Stimulated activated memory B cell treated with anti-CD40 and anti-IgM and Interleukin-4, amounts not matched to agents 10 μg/mL and 1 μg/mL and 100 μg/mL, for 72 hours (primary cell): ENCODE measurements around the gene GOLGA3.

Source experiments
- ATAC-seq: fragments of 150-1000 bp; cut with Tn5 transposase; 2 replicates; pipeline ENCODE4 v1.10.0; 2021
- H3K27ac Mint-ChIP-seq: one replicate; pipeline ENCODE4 v1.8.0; 2022; ENCODE audit warnings: mild to moderate bottlenecking, mixed read lengths
- H3K27me3 Mint-ChIP-seq: one replicate; pipeline ENCODE4 v1.8.0; 2022; ENCODE audit warnings: mixed read lengths
- H3K36me3 Mint-ChIP-seq: one replicate; pipeline ENCODE4 v1.8.0; 2022; ENCODE audit warnings: mixed read lengths
- H3K4me1 Mint-ChIP-seq: one replicate; pipeline ENCODE4 v1.8.0; 2022; ENCODE audit warnings: mixed read lengths
- H3K4me3 Mint-ChIP-seq: one replicate; pipeline ENCODE4 v1.8.0; 2022; ENCODE audit warnings: mild to moderate bottlenecking, moderate library complexity, mixed read lengths
- H3K9me3 Mint-ChIP-seq: one replicate; pipeline ENCODE4 v1.8.0; 2022; ENCODE audit warnings: mixed read lengths

Gene GOLGA3

DNA sequence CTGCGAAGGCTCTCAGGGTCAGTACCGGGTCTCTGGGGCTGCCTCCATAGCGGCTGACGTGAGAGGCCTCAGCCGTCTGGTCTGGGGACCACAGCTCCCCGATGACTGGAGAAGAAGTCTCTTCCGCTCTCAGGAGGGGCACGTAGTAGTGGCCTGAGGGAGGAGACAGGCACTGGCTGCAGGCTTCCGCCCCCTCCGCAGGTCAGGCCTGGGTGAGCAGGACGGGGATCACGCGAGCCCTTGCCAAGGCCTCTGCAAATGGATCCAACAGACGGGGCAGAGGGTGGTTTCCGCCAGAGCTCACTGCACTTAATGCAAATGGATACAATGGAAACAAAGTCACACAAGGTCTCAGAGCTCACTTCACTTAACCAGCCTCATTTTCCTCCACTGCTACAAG, 91.8 kb downstream of the GOLGA3 start:
- Mint-ChIP-seq H3K4me1 (peaks cover 1% of the 10 kb centered on the region), H3K27me3 (no peaks in the 10 kb centered on the region), H3K4me3 (no peak overlapping the region), H3K27ac (no peak overlapping the region), H3K9me3 (no peaks in the 10 kb centered on the region), H3K36me3 (peaks cover 86% of the 10 kb centered on the region)
- ATAC-seq = no peak

DNA sequence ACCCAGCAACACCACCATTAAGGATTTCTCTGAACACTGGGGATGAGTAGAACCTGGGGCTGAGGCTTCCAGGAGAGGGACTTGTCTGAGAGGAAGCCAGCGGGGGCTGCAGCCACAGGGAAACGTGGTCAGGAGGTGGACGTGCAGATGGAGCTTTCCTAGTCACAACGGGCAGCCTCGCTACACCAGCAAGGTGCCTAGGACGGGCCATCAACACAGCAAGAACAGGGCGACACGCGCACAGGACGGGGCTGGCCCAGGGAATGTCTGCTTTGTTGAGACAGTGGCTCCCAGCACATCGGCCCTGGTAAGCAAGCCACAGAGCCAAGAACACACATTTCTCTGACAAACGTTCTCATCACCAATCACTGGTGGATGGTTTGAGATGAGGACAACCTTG, 92.3 kb downstream of the GOLGA3 start:
- Mint-ChIP-seq H3K27me3 (no peaks in the 10 kb centered on the region), H3K9me3 (no peaks in the 10 kb centered on the region), H3K4me1 (no peaks in the 10 kb centered on the region), H3K36me3 (peaks cover 86% of the 10 kb centered on the region), H3K4me3 (no peak overlapping the region), H3K27ac (no peak overlapping the region)
- no peak for ATAC-seq

DNA sequence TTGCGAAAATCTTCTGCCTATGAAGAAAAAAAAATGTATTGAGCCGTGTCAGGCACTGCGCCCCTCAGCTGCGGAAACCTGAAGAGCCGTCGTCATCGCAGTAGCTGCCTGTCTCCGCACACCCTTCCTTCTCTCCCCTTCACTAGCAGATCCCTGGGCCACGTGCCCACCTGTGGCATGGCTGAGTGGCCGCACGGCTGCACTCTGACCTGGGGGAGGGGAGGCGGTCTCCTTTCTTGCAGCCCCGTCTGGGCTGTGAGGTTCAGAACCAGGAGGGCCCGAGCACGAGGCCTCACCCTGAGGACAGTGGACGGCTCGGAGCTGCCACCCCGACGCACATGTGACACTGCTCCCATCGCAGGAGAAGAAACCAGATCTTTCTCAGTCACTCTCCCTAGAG, 93.2 kb downstream of the GOLGA3 start:
- no peak for ATAC-seq
- Mint-ChIP-seq H3K9me3 (no peaks in the 10 kb centered on the region), H3K4me1 (peaks cover under 1% of the 10 kb centered on the region), H3K27ac (no peak overlapping the region), H3K27me3 (no peaks in the 10 kb centered on the region), H3K36me3 (peaks cover 86% of the 10 kb centered on the region), H3K4me3 (no peak overlapping the region)

DNA sequence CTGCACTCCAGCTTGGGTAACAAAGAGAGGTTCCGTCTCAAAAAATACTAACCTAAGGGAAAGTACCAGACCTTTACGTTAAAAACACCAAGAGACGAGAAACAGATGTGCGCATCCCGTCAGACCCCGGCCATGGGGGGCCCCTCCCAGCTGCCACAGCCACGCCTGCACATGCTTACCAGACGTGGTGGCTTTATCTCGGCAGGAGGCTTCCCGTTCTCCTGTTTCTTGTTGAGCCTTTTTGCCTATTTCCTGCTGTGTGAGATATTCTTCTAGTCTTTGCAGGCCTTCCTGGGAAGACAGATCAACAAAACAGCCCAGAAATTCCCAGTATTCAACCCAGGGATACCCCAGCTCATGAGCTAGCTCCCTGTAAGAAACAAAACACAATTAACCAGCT, 94.5 kb downstream of the GOLGA3 start:
- H3K9me3 Mint-ChIP-seq = no peaks in the 10 kb centered on the region
- no peak overlapping the region for H3K27ac Mint-ChIP-seq
- no peak overlapping the region for H3K4me3 Mint-ChIP-seq
- no peaks in the 10 kb centered on the region for H3K27me3 Mint-ChIP-seq
- H3K36me3 Mint-ChIP-seq = peaks cover 84% of the 10 kb centered on the region
- H3K4me1 Mint-ChIP-seq = peaks cover 7% of the 10 kb centered on the region
- no peak for ATAC-seq

DNA sequence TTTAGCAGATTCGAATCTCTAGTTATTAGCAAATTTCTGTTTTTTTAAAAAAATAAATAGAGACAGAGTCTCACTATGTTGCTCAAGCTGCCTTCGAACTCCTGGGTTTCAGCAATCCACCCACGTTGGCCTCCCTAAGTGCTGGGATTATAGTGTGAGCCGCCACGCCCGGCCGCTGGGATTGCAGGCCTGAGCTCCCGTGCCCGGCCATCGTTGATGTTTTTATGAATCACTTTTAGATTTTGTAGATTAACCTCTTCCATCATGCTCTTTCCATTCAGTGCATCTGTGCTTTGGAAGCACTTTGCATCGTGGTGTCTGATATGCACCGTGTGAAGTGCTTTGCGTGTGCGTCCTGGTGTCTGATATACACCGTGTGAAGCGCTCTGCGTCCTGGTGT, 97.1 kb downstream of the GOLGA3 start:
- no peak overlapping the region for H3K4me3 Mint-ChIP-seq
- no peak for ATAC-seq
- no peaks in the 10 kb centered on the region for H3K27me3 Mint-ChIP-seq
- H3K36me3 Mint-ChIP-seq = peaks cover 90% of the 10 kb centered on the region
- H3K4me1 Mint-ChIP-seq = peaks cover 7% of the 10 kb centered on the region
- H3K27ac Mint-ChIP-seq = no peak overlapping the region
- no peaks in the 10 kb centered on the region for H3K9me3 Mint-ChIP-seq

DNA sequence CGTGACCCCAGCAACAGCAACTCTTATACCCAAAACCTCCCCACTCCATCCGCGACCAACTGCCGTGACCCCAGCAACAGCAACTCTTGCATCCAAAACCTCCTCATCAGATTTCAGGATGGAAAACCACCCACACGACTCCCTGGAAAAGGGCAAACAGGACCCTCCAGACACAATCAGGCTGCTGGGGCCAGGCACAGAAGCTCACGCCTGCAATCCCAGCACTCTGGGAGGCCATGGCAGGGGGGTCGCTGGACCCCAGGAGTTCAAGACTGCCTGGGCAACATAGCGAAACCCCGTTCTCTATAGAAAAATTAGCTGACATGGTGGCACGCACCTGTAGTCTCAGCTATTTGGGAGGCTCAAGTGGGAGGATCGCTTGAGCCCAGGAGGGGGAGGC, 98.3 kb downstream of the GOLGA3 start:
- no peaks in the 10 kb centered on the region for H3K9me3 Mint-ChIP-seq
- peaks cover 7% of the 10 kb centered on the region for H3K4me1 Mint-ChIP-seq
- no peak for ATAC-seq
- H3K27me3 Mint-ChIP-seq = no peaks in the 10 kb centered on the region
- no peak overlapping the region for H3K4me3 Mint-ChIP-seq
- H3K36me3 Mint-ChIP-seq = peaks cover 92% of the 10 kb centered on the region
- H3K27ac Mint-ChIP-seq = no peak overlapping the region

DNA sequence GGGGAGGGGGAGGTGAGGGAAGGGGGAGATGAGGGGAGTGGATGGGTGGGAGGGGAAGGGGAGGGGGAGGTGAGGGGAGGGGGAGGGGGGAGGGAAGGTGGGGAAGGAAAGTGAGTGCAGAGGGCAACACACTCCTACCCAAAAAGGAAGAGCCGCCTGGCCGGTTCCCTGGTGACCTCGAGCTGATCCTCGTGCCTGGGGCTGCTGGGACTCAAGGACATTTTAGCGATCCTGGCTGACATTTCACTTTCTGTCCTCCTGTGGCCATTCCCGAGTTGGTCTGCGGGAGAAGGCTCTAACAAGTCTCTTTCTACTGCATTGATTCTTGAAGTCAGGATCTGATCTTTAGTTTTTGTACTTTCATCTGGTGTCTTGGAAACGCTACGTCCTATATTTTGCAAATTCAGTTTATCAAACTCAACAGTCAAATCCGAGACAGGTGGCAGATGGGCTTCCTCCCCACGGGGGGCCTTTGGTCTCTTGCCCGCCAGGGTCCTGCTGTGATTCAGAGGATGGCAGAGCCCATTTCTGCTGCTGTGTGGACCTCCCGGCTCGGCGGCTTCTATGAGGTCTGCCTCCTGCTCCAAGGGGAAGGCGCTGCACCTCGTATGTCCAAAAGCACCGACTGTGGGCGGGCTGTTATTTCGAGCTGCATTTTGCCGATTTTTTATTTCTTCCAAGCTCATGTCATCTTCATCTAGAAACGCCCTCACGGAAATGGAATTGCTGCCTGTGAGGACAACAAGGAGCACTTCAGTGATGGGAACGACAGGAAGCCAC, 98.9 kb downstream of the GOLGA3 start:
- H3K36me3 Mint-ChIP-seq = peaks cover 91% of the 10 kb centered on the region
- H3K4me1 Mint-ChIP-seq = peaks cover 7% of the 10 kb centered on the region
- no peak for ATAC-seq
- H3K4me3 Mint-ChIP-seq = no peak overlapping the region
- H3K9me3 Mint-ChIP-seq = no peaks in the 10 kb centered on the region
- H3K27me3 Mint-ChIP-seq = no peaks in the 10 kb centered on the region
- peak overlapping the region; percentile 63 for H3K27ac Mint-ChIP-seq

DNA sequence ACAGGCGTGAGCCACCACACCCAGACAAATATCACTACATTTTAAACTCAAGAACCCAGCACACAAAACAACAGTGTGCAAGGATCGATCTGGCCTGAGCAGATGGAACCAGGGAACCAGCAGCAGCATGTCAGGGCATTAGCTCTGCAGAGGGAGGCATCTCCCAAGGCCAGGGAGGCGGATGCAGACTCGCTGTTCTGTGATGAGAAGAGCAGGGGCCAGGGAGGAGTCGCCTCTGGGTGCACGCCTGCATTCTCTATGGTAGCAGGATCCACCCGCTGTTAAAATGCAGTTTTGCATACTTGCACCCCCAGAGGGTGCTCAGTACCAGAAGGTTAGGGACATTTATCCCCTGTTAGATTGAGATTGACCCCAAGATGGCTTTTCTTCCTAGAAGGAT, 100.2 kb downstream of the GOLGA3 start:
- no peak overlapping the region for H3K4me3 Mint-ChIP-seq
- no peaks in the 10 kb centered on the region for H3K27me3 Mint-ChIP-seq
- H3K9me3 Mint-ChIP-seq = no peaks in the 10 kb centered on the region
- peak overlapping the region; percentile 63 for H3K27ac Mint-ChIP-seq
- no peak for ATAC-seq
- H3K36me3 Mint-ChIP-seq = peaks cover 91% of the 10 kb centered on the region
- peaks cover 7% of the 10 kb centered on the region for H3K4me1 Mint-ChIP-seq

DNA sequence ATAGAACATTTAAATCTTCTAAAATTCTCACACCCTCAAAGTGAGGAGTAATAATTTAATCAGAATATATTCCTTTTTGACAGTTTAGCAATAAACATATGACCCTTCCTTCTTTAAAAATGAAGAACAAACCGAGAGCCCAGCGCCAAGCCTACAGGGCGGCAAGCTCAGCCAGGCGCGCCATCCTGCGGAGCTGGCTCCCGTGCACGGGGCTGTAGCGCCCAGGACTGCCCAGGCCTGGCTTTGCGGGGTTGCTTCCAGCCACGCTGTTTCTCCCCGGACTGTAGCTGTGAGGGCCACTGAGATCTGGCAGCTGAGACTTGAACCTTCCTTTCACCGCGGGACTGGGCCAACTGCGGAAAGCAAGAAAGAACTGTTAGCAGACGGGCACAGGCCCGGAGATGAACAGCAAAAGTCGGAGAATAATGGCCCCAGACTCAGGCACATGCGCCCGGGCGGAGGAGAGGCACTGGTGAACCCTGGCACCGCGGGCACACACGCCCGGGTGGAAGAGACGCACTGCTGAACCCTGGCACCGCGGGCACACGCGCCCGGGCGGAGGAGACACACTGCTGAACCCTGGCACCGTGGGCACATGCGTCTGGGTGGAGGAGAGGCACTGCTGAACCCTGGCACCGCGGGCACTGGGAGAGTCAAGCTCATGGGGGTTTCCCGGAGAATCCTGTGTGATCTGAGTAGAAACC, 101.4 kb downstream of the GOLGA3 start:
- peaks cover 84% of the 10 kb centered on the region for H3K36me3 Mint-ChIP-seq
- no peak overlapping the region for H3K4me3 Mint-ChIP-seq
- H3K27ac Mint-ChIP-seq = no peak overlapping the region
- H3K27me3 Mint-ChIP-seq = no peaks in the 10 kb centered on the region
- H3K4me1 Mint-ChIP-seq = peaks cover 7% of the 10 kb centered on the region
- no peaks in the 10 kb centered on the region for H3K9me3 Mint-ChIP-seq
- ATAC-seq = peak; percentile 60

DNA sequence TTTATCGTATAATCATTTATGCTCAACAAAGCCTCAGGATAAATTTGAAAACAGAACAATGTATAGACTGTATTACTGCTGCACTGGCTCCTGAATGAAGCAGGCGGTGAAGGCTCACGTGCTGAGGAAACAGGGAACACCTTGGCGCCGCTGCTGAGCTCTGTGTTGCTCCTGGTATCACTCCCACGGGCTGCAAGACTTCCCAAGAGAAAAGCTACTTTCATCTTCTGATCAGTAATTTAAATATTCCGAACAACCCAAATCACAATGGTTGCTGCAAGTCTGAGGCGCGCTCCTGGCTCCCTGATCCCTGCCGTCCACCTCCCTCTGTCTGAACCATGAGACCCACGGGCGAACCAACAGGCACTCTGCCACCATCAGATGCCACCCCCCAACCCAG, 102.3 kb downstream of the GOLGA3 start:
- peaks cover 7% of the 10 kb centered on the region for H3K4me1 Mint-ChIP-seq
- no peaks in the 10 kb centered on the region for H3K9me3 Mint-ChIP-seq
- H3K36me3 Mint-ChIP-seq = peaks cover 76% of the 10 kb centered on the region
- H3K27me3 Mint-ChIP-seq = no peaks in the 10 kb centered on the region
- no peak overlapping the region for H3K4me3 Mint-ChIP-seq
- ATAC-seq = no peak
- no peak overlapping the region for H3K27ac Mint-ChIP-seq

DNA sequence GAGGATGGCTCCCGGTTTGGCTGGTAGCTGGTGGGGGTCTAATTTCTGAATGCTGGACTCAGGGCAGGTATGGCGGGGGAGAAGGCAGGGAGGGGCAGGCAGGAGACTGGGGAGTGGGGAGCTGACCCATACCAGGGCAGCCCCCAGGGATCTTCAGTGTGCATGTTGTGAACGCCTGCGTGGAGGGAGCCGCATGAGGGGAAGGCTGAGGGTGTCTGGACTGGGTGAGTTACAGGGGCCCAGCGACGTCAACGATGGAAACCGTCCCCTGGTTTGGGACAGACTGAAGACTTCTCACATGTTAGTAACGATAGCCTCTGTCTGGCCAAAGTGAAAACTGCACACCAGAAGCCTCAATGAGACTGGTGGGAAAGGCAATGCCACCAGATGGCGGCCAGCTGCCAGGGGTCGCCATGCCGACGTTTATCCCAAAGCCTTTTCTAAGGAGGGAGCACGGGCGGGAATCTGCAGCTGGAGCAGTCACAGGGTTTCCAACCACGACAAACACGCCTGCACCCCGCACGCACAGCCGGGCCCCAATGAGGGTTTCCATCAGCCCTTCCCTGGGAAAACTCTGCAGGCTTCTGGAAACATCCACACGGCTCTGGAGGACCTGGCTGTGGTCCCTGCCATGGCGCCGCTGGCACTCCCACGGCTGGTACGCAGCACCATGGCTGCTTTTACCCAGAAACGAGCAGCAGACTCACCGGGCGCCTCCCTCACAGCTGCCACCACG, 104.0 kb downstream of the GOLGA3 start:
- Mint-ChIP-seq H3K27me3 (no peaks in the 10 kb centered on the region), H3K9me3 (no peaks in the 10 kb centered on the region), H3K36me3 (peaks cover 72% of the 10 kb centered on the region), H3K4me1 (no peaks in the 10 kb centered on the region), H3K27ac (no peak overlapping the region), H3K4me3 (no peak overlapping the region)
- ATAC-seq = no peak

DNA sequence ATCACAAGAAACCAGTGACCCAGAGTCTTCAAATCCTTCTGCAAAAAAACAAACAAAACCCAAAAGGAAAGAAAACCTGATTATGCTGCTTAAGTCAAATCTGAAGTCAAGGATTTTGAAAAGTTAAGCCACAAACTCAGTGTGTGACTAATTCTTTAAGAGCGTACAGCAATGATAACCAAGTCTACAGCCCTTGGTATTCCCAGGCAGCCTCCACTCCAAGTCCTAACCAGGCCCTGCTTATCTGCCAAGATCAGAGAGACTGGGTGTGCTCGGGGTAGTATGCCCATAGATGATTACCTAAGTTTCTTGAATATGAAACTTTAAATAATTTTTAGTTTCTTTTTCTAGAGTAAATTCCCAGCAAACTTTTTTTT, 104.9 kb downstream of the GOLGA3 start:
- Mint-ChIP-seq H3K9me3 (no peaks in the 10 kb centered on the region), H3K4me1 (no peaks in the 10 kb centered on the region), H3K4me3 (no peak overlapping the region), H3K36me3 (peaks cover 76% of the 10 kb centered on the region), H3K27ac (no peak overlapping the region), H3K27me3 (no peaks in the 10 kb centered on the region)
- no peak for ATAC-seq

DNA sequence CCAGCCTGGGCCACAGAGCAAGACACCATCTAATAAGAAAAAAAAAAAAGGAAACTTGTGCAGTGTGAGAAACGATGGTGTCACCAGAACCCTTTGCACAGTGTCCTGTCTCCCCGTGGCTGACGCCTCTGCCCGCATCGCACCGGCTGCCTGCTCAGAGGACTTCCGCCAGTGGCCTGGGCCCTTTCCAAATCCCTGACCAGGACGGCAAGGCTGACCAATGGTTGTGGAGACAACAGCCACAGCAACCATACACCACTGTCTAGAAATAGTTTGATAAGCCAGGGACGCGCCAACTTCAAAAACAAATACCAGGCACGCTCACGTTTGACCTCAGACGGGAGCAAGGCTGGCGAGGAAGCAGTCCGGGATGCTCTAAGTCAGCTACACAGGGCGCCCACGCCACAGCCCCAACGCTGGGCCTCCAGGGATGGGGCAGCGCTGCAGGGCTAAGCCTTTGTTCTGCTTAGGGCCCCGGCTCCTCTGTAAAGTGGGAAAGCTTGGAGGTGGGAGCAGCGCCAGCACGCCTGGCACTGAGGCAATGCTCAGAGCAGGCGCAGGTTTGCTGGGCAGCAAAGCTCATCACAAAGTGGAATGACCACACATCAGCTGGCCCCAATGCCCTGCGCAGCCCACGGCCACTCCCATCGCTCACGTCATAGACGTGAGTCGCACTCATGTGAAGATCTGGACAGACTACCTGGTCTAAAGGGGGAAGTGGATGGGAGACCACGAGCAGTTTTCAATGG, 105.5 kb downstream of the GOLGA3 start:
- Mint-ChIP-seq H3K36me3 (peaks cover 76% of the 10 kb centered on the region), H3K4me3 (no peak overlapping the region), H3K27ac (no peak overlapping the region), H3K4me1 (no peaks in the 10 kb centered on the region), H3K27me3 (no peaks in the 10 kb centered on the region), H3K9me3 (no peaks in the 10 kb centered on the region)
- no peak for ATAC-seq

DNA sequence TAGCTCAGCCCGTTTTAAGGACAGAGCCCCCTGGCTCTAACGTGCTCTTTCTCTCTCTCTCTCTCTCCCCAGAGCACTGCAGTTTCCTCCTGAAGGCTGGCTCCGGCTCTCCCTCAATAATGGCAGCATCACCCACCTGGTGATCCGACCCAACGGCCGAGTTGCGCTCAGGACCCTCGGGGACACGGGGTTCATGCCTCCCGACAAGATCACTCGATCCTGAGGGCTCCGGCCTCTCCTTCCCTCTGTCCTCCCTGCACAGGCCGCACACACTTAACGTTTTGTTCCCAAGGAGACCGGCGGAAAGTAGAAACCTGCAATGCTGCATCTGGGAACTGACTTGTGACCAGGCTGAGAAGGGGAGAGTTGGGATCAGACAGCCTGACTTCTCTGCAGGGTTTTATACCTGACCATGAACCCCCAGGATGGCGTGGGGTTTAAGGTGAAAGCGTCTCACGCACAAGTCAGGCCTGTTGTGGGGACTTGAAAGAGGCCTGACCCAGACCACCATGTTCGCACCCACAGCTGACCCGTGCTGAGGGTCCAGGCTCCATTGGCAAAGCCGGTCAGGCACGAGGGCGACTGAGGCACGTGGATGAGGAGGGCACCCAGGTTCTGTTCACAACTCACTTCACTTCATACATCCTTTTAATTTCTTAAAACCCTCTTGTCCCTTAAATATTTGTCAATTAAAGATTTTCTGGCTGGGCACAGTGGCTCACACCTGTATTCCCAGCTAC, 107.9 kb downstream of the GOLGA3 start:
- H3K36me3 Mint-ChIP-seq = peaks cover 67% of the 10 kb centered on the region
- ATAC-seq = no peak
- no peaks in the 10 kb centered on the region for H3K27me3 Mint-ChIP-seq
- H3K4me3 Mint-ChIP-seq = peak overlapping the region; percentile 25
- H3K9me3 Mint-ChIP-seq = no peaks in the 10 kb centered on the region
- H3K4me1 Mint-ChIP-seq = no peaks in the 10 kb centered on the region
- H3K27ac Mint-ChIP-seq = no peak overlapping the region

DNA sequence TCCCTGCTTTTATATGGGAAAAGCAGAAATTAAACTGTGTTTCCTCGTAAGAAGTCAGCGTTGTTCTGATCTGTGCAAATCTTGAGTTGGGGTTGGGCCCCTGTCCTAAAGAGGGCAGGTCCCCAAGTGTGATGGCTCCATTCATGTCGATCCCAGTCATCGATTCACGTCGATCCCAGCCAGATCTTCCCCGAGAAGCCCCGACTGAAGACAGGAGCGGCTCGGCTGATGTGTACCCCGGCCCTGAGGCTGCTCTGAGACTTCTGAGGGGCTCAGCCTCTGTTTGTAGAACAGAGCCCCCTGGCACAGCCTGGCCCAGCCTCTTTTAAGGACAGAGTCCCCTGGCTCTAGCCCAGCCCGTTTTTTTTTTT, 108.7 kb downstream of the GOLGA3 start:
- H3K27me3 Mint-ChIP-seq = no peaks in the 10 kb centered on the region
- no peak overlapping the region for H3K4me3 Mint-ChIP-seq
- no peaks in the 10 kb centered on the region for H3K9me3 Mint-ChIP-seq
- H3K27ac Mint-ChIP-seq = no peak overlapping the region
- H3K36me3 Mint-ChIP-seq = peaks cover 59% of the 10 kb centered on the region
- no peak for ATAC-seq
- H3K4me1 Mint-ChIP-seq = no peaks in the 10 kb centered on the region
